ENCODE data around the gene RCN1. TPM values are rescaled to one million over a fixed set of nuclear protein-coding genes. Genes with fewer than 3 reads are reported as not detected.

RCN1 gene
- total RNA-seq, 1 experiment from 2014 or later: 99.8 TPM

- Histone ChIP-seq H3K4me2 (ENCODE audit: low read length) (no peak overlapping the region), H3K4me1 (ENCODE audit: control insufficient read depth in 1 of 2, insufficient read depth in 2 of 2, low read length in 2 of 2) (peaks cover 0 to 6% of the 10 kb centered on the region in 2 experiments; a peak in 1 of 4 replicates), H3K4me3 (replicated peaks in 1 of 2; ENCODE audit: low read depth in 1 of 2, low read length in 2 of 2) (no peak overlapping the region), H2AFZ (ENCODE audit: low read depth, low read length, poor library complexity, severe bottlenecking) (no peak overlapping the region), H3K9me3 (ENCODE audit: control insufficient read depth in 1 of 2, insufficient read depth in 1 of 2, low read depth in 1 of 2, low read length in 2 of 2) (no peaks in the 10 kb centered on the region), H3K27me3 (ENCODE audit: insufficient read depth, low read length) (no peaks in the 10 kb centered on the region), H3K9ac (ENCODE audit: low read length) (no peak overlapping the region), H3K27ac (ENCODE audit: low read depth, low read length) (no peak overlapping the region), H3K9me2 (ENCODE audit: insufficient read depth) (no peaks in the 10 kb centered on the region), H3K36me3 (ENCODE audit: control insufficient read depth in 1 of 2, insufficient read depth in 2 of 2, low read length in 2 of 2) (no peaks in the 10 kb centered on the region), H4K20me1 (ENCODE audit: insufficient read depth) (no peaks in the 10 kb centered on the region), H3K79me2 (ENCODE audit: insufficient read depth, low read length) (no peaks in the 10 kb centered on the region)
- RAD21 ChIA-PET (ENCODE audit: low non-redundant PET in 1 of 2, low total read pairs in 2 of 2, uncharacterized antibody in 2 of 2, unreplicated experiment in 2 of 2): no interaction called here
- ATAC-seq: no peak
- intact Hi-C loops (cut with micrococcal nuclease): no loop called here
- POLR2A ChIA-PET: no interaction called here
- TF ChIP-seq, protein P1, sequence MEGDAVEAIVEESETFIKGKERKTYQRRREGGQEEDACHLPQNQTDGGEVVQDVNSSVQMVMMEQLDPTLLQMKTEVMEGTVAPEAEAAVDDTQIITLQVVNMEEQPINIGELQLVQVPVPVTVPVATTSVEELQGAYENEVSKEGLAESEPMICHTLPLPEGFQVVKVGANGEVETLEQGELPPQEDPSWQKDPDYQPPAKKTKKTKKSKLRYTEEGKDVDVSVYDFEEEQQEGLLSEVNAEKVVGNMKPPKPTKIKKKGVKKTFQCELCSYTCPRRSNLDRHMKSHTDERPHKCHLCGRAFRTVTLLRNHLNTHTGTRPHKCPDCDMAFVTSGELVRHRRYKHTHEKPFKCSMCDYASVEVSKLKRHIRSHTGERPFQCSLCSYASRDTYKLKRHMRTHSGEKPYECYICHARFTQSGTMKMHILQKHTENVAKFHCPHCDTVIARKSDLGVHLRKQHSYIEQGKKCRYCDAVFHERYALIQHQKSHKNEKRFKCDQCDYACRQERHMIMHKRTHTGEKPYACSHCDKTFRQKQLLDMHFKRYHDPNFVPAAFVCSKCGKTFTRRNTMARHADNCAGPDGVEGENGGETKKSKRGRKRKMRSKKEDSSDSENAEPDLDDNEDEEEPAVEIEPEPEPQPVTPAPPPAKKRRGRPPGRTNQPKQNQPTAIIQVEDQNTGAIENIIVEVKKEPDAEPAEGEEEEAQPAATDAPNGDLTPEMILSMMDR (IDR thresholded peaks at IDR 0.05 in 2 of 3, conservative IDR thresholded peaks at IDR 0.05 in 1 of 3; ENCODE audit: borderline replicate concordance in 1 of 3, insufficient read depth in 1 of 3, low read depth in 2 of 3, low read length in 2 of 3): no peak
- TF ChIP-seq POLR2AphosphoS5 (IDR thresholded peaks at IDR 0.05; ENCODE audit: low read depth, low read length) (no peak), CBX3 (IDR thresholded peaks at IDR 0.05; ENCODE audit: low read depth) (no peak), TCF7L2 (IDR thresholded peaks at IDR 0.05; ENCODE audit: borderline replicate concordance, extremely low read depth, insufficient read depth, insufficient read length) (no peak), EZH2 (IDR thresholded peaks at IDR 0.05) (no peak), ATF3 (IDR thresholded peaks at IDR 0.05) (no peak)
- TF ChIP-seq, protein P2, sequence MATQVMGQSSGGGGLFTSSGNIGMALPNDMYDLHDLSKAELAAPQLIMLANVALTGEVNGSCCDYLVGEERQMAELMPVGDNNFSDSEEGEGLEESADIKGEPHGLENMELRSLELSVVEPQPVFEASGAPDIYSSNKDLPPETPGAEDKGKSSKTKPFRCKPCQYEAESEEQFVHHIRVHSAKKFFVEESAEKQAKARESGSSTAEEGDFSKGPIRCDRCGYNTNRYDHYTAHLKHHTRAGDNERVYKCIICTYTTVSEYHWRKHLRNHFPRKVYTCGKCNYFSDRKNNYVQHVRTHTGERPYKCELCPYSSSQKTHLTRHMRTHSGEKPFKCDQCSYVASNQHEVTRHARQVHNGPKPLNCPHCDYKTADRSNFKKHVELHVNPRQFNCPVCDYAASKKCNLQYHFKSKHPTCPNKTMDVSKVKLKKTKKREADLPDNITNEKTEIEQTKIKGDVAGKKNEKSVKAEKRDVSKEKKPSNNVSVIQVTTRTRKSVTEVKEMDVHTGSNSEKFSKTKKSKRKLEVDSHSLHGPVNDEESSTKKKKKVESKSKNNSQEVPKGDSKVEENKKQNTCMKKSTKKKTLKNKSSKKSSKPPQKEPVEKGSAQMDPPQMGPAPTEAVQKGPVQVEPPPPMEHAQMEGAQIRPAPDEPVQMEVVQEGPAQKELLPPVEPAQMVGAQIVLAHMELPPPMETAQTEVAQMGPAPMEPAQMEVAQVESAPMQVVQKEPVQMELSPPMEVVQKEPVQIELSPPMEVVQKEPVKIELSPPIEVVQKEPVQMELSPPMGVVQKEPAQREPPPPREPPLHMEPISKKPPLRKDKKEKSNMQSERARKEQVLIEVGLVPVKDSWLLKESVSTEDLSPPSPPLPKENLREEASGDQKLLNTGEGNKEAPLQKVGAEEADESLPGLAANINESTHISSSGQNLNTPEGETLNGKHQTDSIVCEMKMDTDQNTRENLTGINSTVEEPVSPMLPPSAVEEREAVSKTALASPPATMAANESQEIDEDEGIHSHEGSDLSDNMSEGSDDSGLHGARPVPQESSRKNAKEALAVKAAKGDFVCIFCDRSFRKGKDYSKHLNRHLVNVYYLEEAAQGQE (IDR thresholded peaks at IDR 0.05; ENCODE audit: low read depth): no peak
- CTCF ChIA-PET: no interaction called here
- DNase-seq (ENCODE audit: low read depth, low spot score): no peak
- BruUV-seq (replicated peaks): no TSS peak
Measured at GRCh38 chr11:32080361-32080980, 10.4 kb upstream of the RCN1 start.
